ENCODE data around the gene PTPRN2.

Gene PTPRN2

DNA sequence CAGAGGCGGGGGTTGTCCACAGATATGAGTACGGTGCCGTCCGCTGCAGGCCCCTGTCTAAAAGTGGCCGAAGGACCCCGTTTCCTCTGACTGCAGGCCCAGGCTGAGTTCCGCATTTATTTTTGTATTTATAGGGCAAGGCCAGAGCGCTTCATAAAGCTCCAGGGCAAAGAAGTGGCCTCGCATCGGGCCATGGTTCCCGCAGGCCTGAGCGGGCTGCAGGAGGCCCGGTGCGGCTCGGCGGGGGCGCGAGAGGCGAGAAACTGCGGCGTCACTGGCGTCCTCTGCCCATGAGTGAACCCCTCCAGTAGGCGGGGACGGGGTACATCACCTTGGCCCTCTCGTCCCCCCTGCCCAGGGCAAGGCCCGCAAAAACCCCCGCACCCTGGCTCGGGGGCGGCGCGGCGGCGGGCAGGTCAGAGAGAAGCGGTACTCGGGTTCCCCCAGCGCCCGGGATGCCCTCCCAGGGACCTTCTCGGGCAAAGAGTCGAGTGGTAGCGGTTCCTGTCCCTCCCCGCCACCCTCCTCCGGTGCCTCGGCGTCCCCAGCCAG, 895.1 kb downstream of the PTPRN2 start:
- no peak overlapping the region for H3K4me3 ChIP-seq (ENCODE audit: low read depth, low read length)

DNA sequence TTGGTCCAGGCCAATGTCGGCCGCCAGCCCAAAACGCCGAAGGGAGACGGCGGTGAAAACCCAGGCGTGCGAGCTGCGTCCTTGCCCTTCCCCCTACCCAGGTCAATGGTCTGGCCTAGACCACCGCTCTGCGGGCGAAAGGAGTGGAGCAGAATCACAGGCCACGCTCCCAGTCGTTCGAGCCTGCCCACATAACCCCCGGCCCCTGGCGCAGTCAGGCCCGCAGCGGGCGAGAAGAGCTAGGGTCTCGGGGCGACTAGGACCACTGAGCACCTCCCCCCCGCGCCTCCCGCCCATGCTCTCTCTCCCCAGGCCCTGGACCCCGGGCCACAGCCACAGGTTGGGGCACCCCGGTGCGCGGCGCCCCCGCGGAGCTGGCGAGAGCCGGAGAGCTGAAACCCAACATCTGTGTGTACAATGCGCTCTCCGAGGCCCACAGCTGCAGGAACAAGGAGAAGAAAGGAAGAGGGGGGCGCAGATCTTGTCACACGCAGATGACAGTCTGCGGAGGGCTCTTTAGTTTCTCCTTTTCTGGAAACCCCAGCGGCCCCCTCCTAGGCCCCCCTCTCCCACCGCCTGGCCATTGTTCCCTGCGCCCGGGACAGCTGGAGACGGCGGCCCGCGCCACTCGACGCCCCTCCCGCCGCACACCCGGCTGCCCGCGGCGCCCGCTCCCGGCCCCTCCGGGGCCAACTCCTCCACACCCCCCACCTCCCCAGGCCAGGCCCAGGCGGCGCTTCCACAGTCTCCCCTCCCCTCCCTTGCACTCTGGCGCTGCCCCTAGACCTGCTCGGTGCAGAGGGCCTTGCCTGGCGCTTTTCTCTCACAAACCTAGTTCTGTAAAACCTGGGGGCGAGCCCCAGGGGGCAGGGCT, 895.8 kb downstream of the PTPRN2 start:
- no peak for DNase-seq (ENCODE audit: low read depth)
- TF ChIP-seq, protein P1, sequence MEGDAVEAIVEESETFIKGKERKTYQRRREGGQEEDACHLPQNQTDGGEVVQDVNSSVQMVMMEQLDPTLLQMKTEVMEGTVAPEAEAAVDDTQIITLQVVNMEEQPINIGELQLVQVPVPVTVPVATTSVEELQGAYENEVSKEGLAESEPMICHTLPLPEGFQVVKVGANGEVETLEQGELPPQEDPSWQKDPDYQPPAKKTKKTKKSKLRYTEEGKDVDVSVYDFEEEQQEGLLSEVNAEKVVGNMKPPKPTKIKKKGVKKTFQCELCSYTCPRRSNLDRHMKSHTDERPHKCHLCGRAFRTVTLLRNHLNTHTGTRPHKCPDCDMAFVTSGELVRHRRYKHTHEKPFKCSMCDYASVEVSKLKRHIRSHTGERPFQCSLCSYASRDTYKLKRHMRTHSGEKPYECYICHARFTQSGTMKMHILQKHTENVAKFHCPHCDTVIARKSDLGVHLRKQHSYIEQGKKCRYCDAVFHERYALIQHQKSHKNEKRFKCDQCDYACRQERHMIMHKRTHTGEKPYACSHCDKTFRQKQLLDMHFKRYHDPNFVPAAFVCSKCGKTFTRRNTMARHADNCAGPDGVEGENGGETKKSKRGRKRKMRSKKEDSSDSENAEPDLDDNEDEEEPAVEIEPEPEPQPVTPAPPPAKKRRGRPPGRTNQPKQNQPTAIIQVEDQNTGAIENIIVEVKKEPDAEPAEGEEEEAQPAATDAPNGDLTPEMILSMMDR (IDR thresholded peaks at IDR 0.05; ENCODE audit: control insufficient read depth, extremely low read depth, insufficient read depth) = no peak

More for the DNA sequence above, 895.1 kb downstream of the PTPRN2 start:
- TF ChIP-seq, protein P1 (IDR thresholded peaks at IDR 0.05; ENCODE audit: control insufficient read depth, extremely low read depth, insufficient read depth) = no peak
- DNase-seq (ENCODE audit: low read depth) = no peak

DNA sequence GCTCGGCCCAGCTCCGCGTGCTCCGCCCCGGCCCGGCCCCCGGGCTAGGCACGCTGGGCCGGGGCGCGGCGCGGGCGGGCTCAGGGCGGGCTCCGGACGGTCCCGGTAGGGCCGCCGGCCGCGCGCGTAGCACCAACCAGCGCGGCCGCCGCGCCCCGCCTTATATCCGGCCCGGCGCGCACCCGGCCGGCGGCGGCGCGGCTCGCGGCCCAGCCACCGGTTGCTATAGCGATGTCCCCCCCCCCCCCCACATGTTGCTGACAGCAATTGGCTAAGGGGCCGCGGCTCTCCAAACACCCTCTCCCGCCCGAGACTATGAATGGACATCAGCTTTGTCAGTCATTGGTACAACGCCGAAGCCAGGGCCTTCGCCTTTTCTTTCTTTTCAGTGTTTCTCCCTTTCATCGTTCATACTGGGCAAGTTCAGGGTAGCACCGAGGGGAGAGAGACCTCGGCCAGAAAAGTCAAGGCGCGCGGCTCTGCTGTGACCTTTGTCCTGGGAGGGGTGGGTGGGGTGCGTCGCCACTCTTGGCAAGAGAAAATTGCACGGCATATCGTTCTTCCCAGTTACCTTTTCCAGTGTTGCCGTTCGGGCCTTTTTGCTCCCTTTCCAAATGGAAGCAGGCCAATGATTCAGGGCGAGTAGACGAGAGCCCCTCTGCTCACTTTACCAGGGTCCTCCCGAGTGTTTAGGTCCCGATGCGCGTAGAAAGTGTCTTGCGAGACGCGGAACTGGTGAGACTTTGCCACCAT, 896.6 kb downstream of the PTPRN2 start:
- TF ChIP-seq, protein P1 (IDR thresholded peaks at IDR 0.05; ENCODE audit: control insufficient read depth, extremely low read depth, insufficient read depth) = no peak
- DNase-seq (ENCODE audit: low read depth) = peak; percentile 59
- peak overlapping the region; percentile 80 for H3K4me3 ChIP-seq (ENCODE audit: low read depth, low read length)

More for the DNA sequence above, 895.8 kb downstream of the PTPRN2 start:
- H3K4me3 ChIP-seq (ENCODE audit: low read depth, low read length) = no peak overlapping the region

DNA sequence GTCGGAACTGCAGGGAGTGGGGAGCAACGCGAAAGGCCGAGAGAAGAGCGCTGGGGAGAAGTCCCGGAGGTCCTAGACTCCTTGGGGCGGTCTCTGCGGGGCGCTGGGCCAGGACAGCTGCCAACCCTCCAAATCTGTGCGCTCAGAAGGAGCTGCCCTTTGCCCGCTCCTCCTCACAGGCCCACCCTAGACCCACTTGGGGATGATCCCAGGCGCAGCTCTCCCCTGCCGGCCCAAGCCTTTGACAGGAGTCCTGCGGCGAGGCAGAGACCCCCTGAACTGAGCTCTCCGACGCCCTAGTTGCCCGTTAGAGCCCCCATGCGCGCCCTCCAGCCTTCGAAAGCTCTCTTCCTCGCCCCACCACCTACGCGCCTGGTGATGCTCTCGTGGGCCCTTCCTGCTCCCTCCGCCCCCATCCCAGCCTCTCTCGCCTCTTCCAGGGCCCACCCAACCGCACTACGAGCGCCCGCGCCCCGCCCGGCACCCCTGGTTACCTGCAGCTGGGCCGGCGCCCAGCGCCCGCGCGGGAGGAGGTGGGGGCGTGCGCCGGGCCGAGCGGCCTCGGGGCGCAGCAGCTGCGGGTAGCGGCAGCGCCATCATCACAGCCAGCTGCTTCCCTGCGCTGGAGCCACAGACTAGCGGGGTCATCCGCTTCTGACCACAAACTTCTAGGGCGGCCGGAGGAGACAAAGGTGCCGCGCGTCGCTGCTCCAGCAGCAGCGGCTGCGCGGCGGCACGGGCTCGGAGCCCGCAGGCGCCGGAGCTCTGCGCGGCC, 897.4 kb downstream of the PTPRN2 start:
- no peak for DNase-seq (ENCODE audit: low read depth)

DNA sequence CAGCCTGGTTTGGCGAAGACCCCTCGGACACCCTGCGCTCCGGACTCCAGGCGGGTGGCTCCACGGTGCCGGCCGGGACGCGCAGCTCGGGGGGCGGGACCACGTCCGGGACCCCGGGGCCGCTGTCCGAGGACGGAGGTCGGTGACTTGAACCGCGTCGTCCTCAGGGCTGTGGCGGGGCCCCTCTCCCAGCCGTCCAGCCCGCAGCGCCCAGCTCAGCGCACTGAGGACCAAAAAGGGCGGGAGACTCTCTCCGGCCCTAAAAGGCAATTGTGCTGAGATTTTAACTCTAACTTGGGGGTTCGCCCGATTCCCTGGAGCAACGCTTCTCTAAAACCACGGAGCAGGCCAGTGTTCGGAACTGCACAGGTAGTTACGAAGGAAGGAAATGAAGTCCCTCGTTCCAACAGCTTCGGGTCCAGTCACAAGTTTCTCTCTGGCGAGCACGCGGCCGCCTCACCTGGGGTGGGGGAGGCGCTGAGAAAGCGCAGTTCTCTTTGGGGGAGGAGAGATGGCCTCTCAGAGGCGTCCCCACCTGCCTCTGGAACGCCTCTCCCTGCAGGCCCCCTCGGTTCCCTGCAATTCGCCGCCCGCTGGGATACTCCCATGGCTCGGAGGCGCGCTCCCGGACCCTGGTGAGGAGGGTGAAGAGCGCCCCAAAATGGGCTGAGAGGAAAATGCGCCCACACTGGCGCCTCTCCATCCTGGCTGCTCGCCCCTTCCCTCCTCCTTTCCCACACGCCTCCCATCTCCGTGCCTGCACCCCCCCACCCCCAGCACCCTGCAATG, 898.2 kb downstream of the PTPRN2 start:
- H3K4me3 ChIP-seq (ENCODE audit: low read depth, low read length) = peak overlapping the region; percentile 80
- no peak for DNase-seq (ENCODE audit: low read depth)
- TF ChIP-seq, protein P1 (IDR thresholded peaks at IDR 0.05; ENCODE audit: control insufficient read depth, extremely low read depth, insufficient read depth) = no peak

More for the DNA sequence above, 897.4 kb downstream of the PTPRN2 start:
- TF ChIP-seq, protein P1 (IDR thresholded peaks at IDR 0.05; ENCODE audit: control insufficient read depth, extremely low read depth, insufficient read depth) = no peak
- peak overlapping the region; percentile 80 for H3K4me3 ChIP-seq (ENCODE audit: low read depth, low read length)

Measured in LNCaP clone FGC (cell line).